HEK293 (cell line): ENCODE measurements around the gene KLK5.

Experiments
- ZNF335 ChIP-seq: fragments of 450-650 bp; formaldehyde crosslinking; conservative IDR thresholded peaks from 2 replicates; pipeline ENCODE4 v1.5.1; 2016; ENCODE audit warnings: missing biosample characterization, missing genetic modification characterization
- ZNF350 ChIP-seq: fragments of 450-650 bp; formaldehyde crosslinking; IDR thresholded peaks from 2 replicates; pipeline ENCODE4 v1.5.0; 2017; ENCODE audit warnings: missing biosample characterization, mild to moderate bottlenecking, missing genetic modification characterization
- ZNF623 ChIP-seq: fragments of 450-650 bp; formaldehyde crosslinking; IDR thresholded peaks from 2 replicates; pipeline ENCODE4 v1.5.1; 2016; ENCODE audit warnings: missing biosample characterization, missing genetic modification characterization
- TF ChIP-seq, protein P1 (sequence below): fragments of 450-650 bp; formaldehyde crosslinking; IDR thresholded peaks from 2 replicates; pipeline ENCODE4 v1.5.1; 2016; ENCODE audit warnings: missing biosample characterization, missing genetic modification characterization

DNA sequence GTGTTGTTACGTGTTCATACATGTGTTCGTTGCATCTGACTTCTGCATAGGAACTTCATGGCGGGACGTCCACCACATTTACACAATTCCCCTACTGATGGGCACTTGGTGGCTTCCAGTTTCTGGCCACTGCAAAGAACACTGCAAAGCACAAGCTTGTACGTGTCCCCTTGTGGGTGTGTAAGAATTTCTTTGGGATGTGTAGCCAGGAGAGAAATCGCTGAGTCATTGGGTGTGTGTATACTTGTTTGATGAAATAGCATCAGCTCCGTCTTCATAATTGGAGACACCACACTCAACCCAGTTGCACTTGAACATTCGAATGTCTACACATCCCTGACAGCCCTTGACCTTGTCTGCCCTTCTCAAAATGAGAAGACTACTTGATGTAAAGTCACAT, 19.2 kb downstream of the KLK5 start:
- TF ChIP-seq, protein P1, sequence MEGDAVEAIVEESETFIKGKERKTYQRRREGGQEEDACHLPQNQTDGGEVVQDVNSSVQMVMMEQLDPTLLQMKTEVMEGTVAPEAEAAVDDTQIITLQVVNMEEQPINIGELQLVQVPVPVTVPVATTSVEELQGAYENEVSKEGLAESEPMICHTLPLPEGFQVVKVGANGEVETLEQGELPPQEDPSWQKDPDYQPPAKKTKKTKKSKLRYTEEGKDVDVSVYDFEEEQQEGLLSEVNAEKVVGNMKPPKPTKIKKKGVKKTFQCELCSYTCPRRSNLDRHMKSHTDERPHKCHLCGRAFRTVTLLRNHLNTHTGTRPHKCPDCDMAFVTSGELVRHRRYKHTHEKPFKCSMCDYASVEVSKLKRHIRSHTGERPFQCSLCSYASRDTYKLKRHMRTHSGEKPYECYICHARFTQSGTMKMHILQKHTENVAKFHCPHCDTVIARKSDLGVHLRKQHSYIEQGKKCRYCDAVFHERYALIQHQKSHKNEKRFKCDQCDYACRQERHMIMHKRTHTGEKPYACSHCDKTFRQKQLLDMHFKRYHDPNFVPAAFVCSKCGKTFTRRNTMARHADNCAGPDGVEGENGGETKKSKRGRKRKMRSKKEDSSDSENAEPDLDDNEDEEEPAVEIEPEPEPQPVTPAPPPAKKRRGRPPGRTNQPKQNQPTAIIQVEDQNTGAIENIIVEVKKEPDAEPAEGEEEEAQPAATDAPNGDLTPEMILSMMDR (tag by site-specific recombination), result no peak
- TF ChIP-seq ZNF335 (tag by site-specific recombination) (no peak), ZNF350 (tag by site-specific recombination) (no peak), ZNF623 (tag by site-specific recombination) (no peak)
